ENCODE data around the gene C1orf21.
A peak's percentile ranks its signal among the peaks of the same experiment; 100 is the strongest.

C1orf21 gene

GRCh38 chr1:184424945-184425344, 38.1 kb downstream of the C1orf21 start:
- H3K4me3 ChIP-seq (ENCODE audit: low read depth, low read length), result no peak overlapping the region
- peaks cover 12% of the 10 kb centered on the region for H3K4me1 ChIP-seq
- no peaks in the 10 kb centered on the region for H3K27me3 ChIP-seq
- no peaks in the 10 kb centered on the region for H3K36me3 ChIP-seq
- TF ChIP-seq, protein P1, sequence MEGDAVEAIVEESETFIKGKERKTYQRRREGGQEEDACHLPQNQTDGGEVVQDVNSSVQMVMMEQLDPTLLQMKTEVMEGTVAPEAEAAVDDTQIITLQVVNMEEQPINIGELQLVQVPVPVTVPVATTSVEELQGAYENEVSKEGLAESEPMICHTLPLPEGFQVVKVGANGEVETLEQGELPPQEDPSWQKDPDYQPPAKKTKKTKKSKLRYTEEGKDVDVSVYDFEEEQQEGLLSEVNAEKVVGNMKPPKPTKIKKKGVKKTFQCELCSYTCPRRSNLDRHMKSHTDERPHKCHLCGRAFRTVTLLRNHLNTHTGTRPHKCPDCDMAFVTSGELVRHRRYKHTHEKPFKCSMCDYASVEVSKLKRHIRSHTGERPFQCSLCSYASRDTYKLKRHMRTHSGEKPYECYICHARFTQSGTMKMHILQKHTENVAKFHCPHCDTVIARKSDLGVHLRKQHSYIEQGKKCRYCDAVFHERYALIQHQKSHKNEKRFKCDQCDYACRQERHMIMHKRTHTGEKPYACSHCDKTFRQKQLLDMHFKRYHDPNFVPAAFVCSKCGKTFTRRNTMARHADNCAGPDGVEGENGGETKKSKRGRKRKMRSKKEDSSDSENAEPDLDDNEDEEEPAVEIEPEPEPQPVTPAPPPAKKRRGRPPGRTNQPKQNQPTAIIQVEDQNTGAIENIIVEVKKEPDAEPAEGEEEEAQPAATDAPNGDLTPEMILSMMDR (IDR thresholded peaks at IDR 0.05; ENCODE audit: low read depth, low read length), result no peak
- DNase-seq, result no peak
- H3K9me3 ChIP-seq, result no peaks in the 10 kb centered on the region

GRCh38 chr1:184425449-184426277, 38.8 kb downstream of the C1orf21 start:
- peak; percentile 65 for DNase-seq
- TF ChIP-seq, protein P1 (IDR thresholded peaks at IDR 0.05; ENCODE audit: low read depth, low read length), result no peak
- Histone ChIP-seq H3K9me3 (no peaks in the 10 kb centered on the region), H3K4me3 (ENCODE audit: low read depth, low read length) (no peak overlapping the region), H3K4me1 (peaks cover 12% of the 10 kb centered on the region), H3K36me3 (no peaks in the 10 kb centered on the region), H3K27me3 (no peaks in the 10 kb centered on the region)

DNA sequence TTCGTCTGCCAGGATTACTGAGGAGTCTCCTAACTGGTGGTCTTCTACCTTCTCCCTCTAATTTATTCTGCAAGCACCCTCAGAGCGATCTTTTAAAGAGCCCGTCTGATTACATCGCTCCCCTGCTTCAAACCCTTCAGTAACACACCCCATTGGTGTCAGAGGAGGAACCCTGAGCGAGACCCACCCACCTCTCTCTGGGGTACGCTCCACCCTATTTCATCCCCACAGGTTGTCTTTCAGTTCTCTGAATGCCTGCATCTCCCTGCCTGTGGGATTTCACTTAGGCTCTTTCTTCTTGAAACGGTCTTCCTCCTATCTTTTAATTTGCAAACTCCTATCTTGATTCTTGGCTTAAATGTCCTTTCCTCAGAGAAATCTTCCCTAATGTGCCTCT, 39.4 kb downstream of the C1orf21 start:
- H3K36me3 ChIP-seq, result no peaks in the 10 kb centered on the region
- TF ChIP-seq, protein P1 (IDR thresholded peaks at IDR 0.05; ENCODE audit: low read depth, low read length), result no peak
- no peaks in the 10 kb centered on the region for H3K27me3 ChIP-seq
- no peak for DNase-seq
- peaks cover 12% of the 10 kb centered on the region for H3K4me1 ChIP-seq
- no peak overlapping the region for H3K4me3 ChIP-seq (ENCODE audit: low read depth, low read length)
- no peaks in the 10 kb centered on the region for H3K9me3 ChIP-seq

- 0 out of 2 replicates have a peak, but pooled peaks cover 5% of the 10 kb centered on the region for H3K9me3 ChIP-seq
- H3K4me3 ChIP-seq (ENCODE audit: low read depth, low read length), result no peak overlapping the region
- H3K36me3 ChIP-seq, result no peaks in the 10 kb centered on the region
- peaks cover 12% of the 10 kb centered on the region for H3K4me1 ChIP-seq
- no peak for DNase-seq
- H3K27me3 ChIP-seq, result no peaks in the 10 kb centered on the region
- TF ChIP-seq, protein P1 (IDR thresholded peaks at IDR 0.05; ENCODE audit: low read depth, low read length), result no peak
These were observed 40.9 kb downstream of the C1orf21 start for GRCh38 chr1:184427722-184428121.

GRCh38 chr1:184428604-184429003, 41.8 kb downstream of the C1orf21 start:
- TF ChIP-seq, protein P1 (IDR thresholded peaks at IDR 0.05; ENCODE audit: low read depth, low read length), result peak; percentile 27

DNA sequence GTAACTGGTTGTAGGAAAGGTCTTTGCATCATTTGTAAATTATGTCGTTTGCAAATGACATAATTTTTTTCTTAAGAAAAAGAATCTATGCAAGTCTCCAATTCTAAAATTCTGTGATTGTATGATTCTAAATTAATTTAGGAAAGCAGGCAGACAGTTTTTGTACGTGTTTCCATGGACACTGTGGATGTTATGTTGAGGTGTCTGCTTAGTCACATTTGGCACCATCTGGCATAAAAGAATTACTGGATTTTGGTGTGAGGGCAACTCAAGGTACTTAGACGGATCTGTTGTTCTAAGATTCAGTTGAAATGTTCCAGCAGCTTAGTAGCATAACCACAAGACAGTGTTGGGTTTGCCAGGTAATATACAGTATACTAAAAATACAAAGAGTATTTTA, 42.5 kb downstream of the C1orf21 start:
- Histone ChIP-seq H3K4me1 (peaks cover 12% of the 10 kb centered on the region), H3K9me3 (0 out of 2 replicates have a peak, but pooled peaks cover 5% of the 10 kb centered on the region), H3K27me3 (no peaks in the 10 kb centered on the region), H3K36me3 (no peaks in the 10 kb centered on the region), H3K4me3 (ENCODE audit: low read depth, low read length) (no peak overlapping the region)
- TF ChIP-seq, protein P1 (IDR thresholded peaks at IDR 0.05; ENCODE audit: low read depth, low read length), result no peak
- DNase-seq, result no peak

More at GRCh38 chr1:184428604-184429003, 41.8 kb downstream of the C1orf21 start:
- H3K4me3 ChIP-seq (ENCODE audit: low read depth, low read length), result no peak overlapping the region
- peaks cover 12% of the 10 kb centered on the region for H3K4me1 ChIP-seq
- DNase-seq, result no peak
- H3K9me3 ChIP-seq, result 0 out of 2 replicates have a peak, but pooled peaks cover 5% of the 10 kb centered on the region
- no peaks in the 10 kb centered on the region for H3K27me3 ChIP-seq
- H3K36me3 ChIP-seq, result no peaks in the 10 kb centered on the region
